HG02610 (cell line): ENCODE results near the gene DUSP28.

Experiments used
- ATAC-seq: cut with Tn5 transposase; IDR thresholded peaks from one replicate; pipeline ENCODE4 v1.9.1; 2021; ENCODE audit warnings: mild to moderate bottlenecking, moderate library complexity; ENCODE audit not compliant: unreplicated experiment

The DUSP28 gene

DNA sequence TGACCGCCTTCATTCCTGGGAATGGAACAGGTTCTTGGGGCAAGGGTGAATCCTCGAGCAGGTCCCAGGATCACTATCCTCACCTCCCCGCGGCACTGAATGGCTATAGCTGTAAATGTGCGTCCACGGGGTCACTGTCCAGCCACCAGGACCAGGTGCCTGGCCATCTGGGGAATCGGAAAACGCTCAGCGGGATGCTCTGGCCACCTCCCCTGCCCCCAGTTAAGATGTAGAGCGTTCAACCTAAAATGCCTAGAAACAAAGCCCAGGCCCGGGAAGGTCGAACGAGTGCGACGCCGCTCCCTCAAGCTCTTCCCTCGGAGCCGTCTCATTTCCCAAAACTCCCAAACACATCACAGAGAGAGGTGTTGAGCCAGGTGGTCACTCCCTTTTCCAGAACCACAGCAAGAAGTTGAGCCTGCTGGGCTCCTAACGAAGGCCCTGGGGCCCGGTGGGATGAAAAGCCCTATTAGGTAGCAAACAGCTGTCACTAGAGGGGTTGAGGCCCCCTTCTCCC is 25.6 kb downstream of the DUSP28 start:
- ATAC-seq: no peak

DNA sequence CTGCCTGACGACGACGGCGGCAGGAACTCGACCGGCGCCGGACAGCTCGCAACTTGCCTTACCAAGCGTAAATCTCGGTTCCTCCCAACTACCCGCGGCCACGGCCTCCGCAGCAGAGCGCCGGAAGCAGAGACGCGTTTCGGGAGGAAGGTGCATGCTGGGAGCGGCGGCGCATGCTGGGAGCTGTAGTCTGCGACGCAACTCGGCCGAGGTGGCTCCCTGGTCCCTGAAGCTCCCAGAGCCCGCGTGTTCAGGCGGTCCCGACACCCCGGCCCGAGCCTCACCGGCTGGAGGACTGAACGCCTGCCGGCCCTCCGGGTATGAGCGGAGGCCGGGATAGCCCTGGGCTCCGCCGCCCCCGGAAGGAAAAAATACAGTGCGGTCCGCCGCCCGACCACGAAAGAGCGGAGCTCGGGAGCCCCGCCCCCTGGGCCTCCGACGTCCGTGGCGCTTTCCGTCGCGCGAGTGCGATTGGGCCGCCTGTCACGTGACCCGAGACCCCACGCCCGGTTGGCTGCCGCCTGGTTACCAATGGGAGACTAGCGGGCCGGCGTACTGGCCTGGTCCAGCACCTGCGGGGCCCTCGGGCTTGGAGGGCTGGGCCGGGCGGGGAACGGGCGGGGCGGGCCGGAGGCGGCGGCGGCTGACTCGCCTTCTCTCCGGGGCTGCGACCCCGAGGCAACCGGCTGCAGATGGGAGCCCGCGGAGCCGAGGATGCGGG is 26.2 kb downstream of the DUSP28 start, which contains the start of gene CAPN10:
Gene CAPN10, plus strand, starts transcription at position 537 of the 721 bp plus-strand sequence. Its CDS starts 178 bp downstream, at position 715.
- ATAC-seq: peak; percentile 60

DNA sequence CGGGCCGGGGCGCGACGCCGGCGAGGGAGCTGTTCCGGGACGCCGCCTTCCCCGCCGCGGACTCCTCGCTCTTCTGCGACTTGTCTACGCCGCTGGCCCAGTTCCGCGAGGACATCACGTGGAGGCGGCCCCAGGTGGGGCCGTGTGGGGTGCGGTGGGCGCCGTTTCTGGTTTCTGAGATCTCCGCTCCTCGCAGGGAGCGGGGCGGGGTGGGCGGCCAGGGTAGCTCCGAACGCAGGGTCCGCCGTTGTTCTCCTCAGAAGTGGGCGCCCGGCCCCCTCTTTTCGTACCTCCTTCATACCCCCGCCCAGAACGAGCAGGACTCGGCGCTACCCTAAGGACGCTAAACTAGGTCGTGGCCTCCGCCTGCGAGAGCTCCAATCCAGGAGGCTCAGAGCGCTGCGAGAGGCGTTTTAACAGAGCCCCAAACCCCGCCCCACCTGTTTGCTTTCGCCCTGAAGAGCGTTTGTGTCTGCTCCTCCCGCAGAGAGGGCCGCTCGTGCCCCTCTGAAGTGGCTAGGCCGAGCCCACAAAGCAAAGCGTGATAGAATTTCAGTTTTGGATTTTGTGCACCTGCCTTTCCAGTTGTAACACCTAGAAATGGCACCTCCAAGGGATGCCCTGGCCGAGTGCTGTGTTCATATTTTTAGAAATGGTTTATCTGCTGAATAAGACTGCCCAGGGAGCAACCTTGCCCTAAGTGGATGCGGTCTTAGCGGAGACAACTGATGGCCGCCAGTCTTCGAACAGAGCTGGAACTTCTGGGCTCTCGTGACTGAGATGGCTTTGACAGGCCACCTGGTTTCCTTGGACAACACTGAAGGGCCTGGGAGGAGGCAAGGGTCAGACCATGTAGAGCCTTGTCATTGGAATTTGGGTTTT is 27.0 kb downstream of the DUSP28 start:
- ATAC-seq: no peak

GRCh38 chr2:240588006-240588655 is 28.0 kb downstream of the DUSP28 start:
- ATAC-seq: no peak

DNA sequence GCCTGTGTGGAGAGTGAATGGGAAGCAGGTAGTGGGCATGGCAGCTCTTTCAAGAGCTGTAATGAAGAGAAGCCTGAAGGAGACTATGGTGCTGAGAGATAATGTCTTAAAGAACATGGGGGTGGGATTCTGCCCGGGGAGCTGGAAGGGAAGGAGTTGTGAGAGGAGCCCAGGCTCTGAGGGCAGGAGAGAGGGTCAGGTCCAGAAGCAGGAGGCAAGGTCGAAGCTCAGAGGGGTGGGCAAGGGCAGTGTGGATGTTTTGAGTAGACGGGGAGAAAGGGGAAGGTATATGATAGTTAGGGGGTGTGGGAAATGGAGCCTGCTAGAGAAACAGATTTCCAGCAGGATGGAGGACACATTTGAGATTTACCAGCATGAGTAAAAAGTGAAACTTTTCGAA is 28.5 kb downstream of the DUSP28 start:
- no peak for ATAC-seq

DNA sequence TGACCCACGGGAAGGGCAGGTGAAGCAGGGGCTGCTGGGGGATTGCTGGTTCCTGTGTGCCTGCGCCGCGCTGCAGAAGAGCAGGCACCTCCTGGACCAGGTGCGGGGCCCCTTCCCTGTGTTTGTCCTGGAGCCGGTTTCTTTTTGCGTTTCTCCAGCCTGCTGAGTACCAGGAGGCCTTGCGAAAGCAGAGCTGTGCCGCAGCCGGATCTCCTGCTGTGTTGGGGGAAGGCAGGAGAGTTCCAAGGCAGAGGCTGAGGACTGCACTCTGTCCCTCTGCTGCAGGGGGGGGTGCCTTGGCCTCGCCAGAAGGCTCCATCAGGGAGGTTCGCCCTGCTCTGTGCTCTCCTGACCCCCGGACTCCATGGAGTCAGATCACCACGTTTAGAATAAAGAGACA is 29.2 kb downstream of the DUSP28 start:
- no peak for ATAC-seq

DNA sequence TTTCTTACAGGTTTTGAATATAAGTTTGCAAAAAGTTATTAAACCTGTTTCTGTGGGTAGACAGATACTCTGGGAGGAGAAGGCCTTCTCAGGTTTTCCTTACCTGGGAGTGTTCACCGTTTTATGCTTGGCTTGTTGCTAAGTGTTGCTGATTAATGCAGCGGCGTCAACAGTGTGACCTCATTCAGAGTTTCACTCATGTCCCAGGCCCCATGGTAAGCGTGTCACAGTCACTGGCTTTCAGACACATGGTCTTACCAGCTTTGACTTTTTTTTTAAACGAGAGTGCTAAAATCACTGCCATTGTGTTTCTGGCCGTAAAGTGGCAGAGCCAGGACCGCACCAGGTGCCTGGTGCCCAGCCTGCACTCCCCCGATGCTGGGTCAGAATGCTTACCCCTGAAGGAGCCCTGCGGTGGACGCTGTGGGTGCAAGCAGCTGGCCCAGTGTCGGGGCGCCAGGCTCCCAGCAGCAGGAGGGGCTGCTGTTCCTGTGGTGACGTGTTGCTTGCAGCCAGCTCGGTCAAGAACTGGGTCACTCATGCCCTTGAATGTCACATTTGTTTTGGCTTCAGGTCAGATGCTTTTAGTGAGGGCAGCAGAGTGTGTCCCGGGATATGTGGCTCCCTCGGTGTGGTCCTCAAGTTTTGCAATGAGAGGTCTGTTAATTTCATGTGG is 29.8 kb downstream of the DUSP28 start:
- ATAC-seq: no peak

DNA sequence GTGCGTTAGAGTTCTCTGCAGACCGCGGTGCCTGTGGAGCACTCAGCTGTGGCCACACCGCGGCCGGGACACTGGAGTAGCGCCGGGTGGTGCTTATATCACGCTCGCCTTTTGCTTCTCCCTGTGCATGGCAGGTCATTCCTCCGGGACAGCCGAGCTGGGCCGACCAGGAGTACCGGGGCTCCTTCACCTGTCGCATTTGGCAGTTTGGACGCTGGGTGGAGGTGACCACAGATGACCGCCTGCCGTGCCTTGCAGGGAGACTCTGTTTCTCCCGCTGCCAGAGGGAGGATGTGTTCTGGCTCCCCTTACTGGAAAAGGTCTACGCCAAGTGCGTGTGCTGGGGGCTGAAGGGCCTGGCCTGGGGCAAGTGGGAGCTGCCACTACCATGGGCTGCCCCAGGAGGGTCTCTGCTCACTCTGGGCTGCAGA is 30.5 kb downstream of the DUSP28 start:
- no peak for ATAC-seq

- ATAC-seq: no peak
Measured at GRCh38 chr2:240591226-240591625, 31.1 kb downstream of the DUSP28 start.

GRCh38 chr2:240591784-240592183 is 31.6 kb downstream of the DUSP28 start:
- ATAC-seq: no peak

GRCh38 chr2:240593026-240593702 is 33.0 kb downstream of the DUSP28 start:
- no peak for ATAC-seq

GRCh38 chr2:240593703-240594451 is 33.7 kb downstream of the DUSP28 start:
- ATAC-seq: no peak

DNA sequence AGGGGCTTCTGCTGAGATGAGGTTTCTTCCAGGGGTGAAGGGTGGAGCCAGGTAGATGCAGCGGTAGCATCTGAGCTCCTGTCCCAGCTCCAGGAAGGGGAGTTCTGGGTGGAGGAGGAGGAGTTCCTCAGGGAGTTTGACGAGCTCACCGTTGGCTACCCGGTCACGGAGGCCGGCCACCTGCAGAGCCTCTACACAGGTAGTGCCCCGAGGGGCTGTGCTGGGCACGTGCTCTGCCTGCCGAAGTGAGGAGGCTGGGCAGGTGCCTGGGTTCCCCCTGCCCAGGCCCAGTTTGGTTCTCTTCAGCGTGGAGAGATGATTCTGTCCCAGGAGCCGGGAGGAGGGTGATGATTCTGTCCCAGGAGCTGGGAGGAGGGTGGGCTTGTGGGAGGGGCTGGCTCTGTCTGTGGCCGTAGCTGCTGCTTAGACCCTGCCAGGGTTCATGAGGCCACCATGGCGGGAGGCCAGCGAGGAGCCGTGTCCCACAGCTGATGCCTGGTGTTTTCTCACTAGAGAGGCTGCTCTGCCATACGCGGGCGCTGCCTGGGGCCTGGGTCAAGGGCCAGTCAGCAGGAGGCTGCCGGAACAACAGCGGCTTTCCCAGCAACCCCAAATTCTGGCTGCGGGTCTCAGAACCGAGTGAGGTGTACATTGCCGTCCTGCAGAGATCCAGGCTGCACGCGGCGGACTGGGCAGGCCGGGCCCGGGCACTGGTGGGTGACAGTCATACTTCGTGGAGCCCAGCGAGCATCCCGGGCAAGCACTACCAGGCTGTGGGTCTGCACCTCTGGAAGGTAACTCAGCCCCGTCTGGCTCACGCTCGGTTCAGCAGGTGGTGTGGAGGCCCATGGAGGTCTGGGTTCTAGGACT is 34.6 kb downstream of the DUSP28 start:
- no peak for ATAC-seq

- no peak for ATAC-seq
Measured at GRCh38 chr2:240595381-240596079, 35.4 kb downstream of the DUSP28 start.

DNA sequence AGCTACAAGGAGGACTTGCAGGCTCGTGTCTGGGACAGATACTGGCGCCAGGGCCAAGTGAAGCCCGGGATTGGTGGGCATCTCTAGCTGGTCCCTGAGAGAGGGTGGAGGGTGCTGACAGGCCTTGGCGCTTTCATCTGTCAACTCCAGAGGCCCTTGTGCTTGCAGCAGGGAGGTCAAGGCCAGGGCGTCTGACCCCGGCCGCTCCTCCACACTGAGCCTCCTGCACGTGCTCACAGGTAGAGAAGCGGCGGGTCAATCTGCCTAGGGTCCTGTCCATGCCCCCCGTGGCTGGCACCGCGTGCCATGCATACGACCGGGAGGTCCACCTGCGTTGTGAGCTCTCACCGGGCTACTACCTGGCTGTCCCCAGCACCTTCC is 35.9 kb downstream of the DUSP28 start:
- no peak for ATAC-seq

GRCh38 chr2:240596491-240596931 is 36.4 kb downstream of the DUSP28 start:
- ATAC-seq: no peak

DNA sequence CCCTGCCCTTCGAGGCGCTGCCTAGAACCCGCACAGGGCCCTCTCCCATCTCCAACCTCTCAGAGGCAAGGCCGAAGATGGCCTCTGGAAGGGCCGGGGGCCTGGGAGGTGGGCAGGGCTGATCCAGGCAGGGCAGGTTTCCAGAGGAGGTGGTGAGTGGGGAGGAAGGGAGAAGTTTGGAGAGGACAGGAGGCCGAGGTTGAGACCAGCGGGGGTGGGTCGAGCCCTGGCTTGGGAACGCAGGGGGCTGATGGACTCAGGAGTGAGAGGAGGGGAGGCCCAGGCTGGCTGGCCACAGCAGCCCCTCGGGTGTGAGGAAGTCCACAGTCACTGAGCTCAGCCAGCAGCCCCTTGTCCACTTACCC is 36.9 kb downstream of the DUSP28 start:
- ATAC-seq: no peak
